Endothelial cell of umbilical vein (primary cell): ENCODE measurements around the gene CSPG5.

ENCODE experiments used
- EZH2 ChIP-seq: IDR thresholded peaks from 2 replicates; pipeline ENCODE4 v1.6.1; 2012; ENCODE audit warnings: borderline replicate concordance, low read depth, mild to moderate bottlenecking, moderate library complexity, low read length, inconsistent platforms; ENCODE audit not compliant: severe bottlenecking
- POLR2AphosphoS5 ChIP-seq: IDR thresholded peaks from 2 replicates; pipeline ENCODE4 v1.6.1; 2012; ENCODE audit warnings: low read depth, mild to moderate bottlenecking, control low read depth, low read length, moderate library complexity; ENCODE audit not compliant: insufficient read depth
- TF ChIP-seq, protein P1 (sequence below), 2 donors: IDR thresholded peaks; 1 replicate in 1 of 2; 2 replicates in 1 of 2; pipeline ENCODE4 v1.5.1; 2011; ENCODE audit warnings: low read length in 2 of 2, mild to moderate bottlenecking in 2 of 2, moderate library complexity in 2 of 2, control low read depth in 1 of 2, inconsistent platforms in 1 of 2, low read depth in 1 of 2; ENCODE audit not compliant: insufficient read depth in 1 of 2; ENCODE audit errors: extremely low read depth in 1 of 2

DNA sequence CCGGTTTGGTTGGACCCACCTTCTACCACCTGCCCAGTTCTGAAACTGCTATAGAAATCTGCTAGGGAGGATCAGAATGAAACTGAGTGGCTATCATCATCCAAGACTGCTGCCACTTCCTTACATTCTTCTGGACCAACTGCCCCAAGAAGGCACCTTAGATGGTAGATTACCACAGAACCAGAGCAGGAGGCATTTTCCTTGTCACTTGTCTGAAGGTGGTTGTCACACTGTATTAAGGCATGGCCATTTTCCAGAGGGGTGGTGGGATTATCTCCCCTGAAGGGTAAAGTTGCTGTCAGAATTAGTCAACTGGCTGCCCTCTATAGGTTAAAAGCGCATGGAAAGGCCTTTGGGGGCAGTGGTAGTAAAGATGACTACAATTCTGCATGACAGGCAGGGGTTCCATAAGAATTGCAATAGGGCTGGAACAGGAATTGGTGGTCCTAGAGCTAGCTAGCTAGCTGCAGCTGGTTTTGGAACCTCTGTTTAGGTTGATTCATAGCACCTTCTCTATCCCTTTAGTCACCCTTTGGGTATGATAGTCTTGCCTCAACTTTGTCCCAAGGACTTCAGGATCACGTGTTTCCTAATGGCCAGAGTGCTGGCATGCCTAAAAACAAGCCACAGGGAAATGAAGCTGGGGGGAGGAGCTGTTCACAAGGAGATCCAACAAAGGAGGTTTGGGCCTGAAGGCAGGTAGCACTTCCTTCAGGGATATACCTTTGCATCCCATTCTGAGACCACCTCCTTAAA lies 4.8 kb upstream of the CSPG5 start:
- TF ChIP-seq, protein P1, sequence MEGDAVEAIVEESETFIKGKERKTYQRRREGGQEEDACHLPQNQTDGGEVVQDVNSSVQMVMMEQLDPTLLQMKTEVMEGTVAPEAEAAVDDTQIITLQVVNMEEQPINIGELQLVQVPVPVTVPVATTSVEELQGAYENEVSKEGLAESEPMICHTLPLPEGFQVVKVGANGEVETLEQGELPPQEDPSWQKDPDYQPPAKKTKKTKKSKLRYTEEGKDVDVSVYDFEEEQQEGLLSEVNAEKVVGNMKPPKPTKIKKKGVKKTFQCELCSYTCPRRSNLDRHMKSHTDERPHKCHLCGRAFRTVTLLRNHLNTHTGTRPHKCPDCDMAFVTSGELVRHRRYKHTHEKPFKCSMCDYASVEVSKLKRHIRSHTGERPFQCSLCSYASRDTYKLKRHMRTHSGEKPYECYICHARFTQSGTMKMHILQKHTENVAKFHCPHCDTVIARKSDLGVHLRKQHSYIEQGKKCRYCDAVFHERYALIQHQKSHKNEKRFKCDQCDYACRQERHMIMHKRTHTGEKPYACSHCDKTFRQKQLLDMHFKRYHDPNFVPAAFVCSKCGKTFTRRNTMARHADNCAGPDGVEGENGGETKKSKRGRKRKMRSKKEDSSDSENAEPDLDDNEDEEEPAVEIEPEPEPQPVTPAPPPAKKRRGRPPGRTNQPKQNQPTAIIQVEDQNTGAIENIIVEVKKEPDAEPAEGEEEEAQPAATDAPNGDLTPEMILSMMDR (IDR thresholded peaks at IDR 0.05; ENCODE audit: extremely low read depth in 1 of 2, insufficient read depth in 1 of 2, low read depth in 1 of 2, low read length in 2 of 2), result no peak
- TF ChIP-seq EZH2 (no peak), POLR2AphosphoS5 (no peak)
